A549 (cell line): ENCODE data around the gene NTM.

Source experiments
- CBX8 ChIP-seq: fragments of 200-600 bp; sonication (generic); IDR thresholded peaks from 2 replicates; pipeline ENCODE4 v1.6.1; 2016
- ELK1 ChIP-seq: fragments of 150-350 bp; IDR thresholded peaks from 2 replicates; pipeline ENCODE4 v1.6.1; 2014; ENCODE audit warnings: low read depth, mild to moderate bottlenecking, low read length
- RAD21 ChIP-seq, 2 experiments: fragments of >200 bp in 1 of 2; sonication (Bioruptor Twin) in 1 of 2; formaldehyde crosslinking in 1 of 2; IDR thresholded peaks in 1 of 2; conservative IDR thresholded peaks in 1 of 2; 2 replicates in 1 of 2; 3 replicates in 1 of 2; pipeline ENCODE4 v1.6.1; 2012 to 2018; ENCODE audit warnings: inconsistent platforms in 1 of 2
- SMC3 ChIP-seq: fragments of >200 bp; sonication (Bioruptor Twin); formaldehyde crosslinking; IDR thresholded peaks from 3 replicates; pipeline ENCODE4 v1.6.1; 2018; ENCODE audit warnings: inconsistent platforms
- TF ChIP-seq, protein P1 (sequence below): IDR thresholded peaks from 2 replicates; pipeline ENCODE4 v1.6.1; 2012
- TF ChIP-seq, protein P2 (sequence below): fragments of >200 bp; sonication (Bioruptor Twin); formaldehyde crosslinking; IDR thresholded peaks from 3 replicates; pipeline ENCODE4 v1.5.1; 2016

- TF ChIP-seq, protein P1, sequence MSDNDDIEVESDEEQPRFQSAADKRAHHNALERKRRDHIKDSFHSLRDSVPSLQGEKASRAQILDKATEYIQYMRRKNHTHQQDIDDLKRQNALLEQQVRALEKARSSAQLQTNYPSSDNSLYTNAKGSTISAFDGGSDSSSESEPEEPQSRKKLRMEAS, result no peak
- TF ChIP-seq SMC3, result no peak
- TF ChIP-seq CBX8, result no peak
- TF ChIP-seq, protein P2, sequence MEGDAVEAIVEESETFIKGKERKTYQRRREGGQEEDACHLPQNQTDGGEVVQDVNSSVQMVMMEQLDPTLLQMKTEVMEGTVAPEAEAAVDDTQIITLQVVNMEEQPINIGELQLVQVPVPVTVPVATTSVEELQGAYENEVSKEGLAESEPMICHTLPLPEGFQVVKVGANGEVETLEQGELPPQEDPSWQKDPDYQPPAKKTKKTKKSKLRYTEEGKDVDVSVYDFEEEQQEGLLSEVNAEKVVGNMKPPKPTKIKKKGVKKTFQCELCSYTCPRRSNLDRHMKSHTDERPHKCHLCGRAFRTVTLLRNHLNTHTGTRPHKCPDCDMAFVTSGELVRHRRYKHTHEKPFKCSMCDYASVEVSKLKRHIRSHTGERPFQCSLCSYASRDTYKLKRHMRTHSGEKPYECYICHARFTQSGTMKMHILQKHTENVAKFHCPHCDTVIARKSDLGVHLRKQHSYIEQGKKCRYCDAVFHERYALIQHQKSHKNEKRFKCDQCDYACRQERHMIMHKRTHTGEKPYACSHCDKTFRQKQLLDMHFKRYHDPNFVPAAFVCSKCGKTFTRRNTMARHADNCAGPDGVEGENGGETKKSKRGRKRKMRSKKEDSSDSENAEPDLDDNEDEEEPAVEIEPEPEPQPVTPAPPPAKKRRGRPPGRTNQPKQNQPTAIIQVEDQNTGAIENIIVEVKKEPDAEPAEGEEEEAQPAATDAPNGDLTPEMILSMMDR, result no peak
- no peak for TF ChIP-seq RAD21 (conservative IDR thresholded peaks at IDR 0.05 in 1 of 2, IDR thresholded peaks at IDR 0.05 in 1 of 2)
- no peak for TF ChIP-seq ELK1
Measured at GRCh38 chr11:132101881-132102280, 731.5 kb downstream of the NTM start.
